ENCODE results near the gene DHX38. TPM values are rescaled to one million over a fixed set of nuclear protein-coding genes. Genes with fewer than 3 reads are reported as not detected.

The DHX38 gene
- total RNA-seq, 3 donors from 2014 or later = 56.0 to 75.9 (median 62.7) TPM

DNA sequence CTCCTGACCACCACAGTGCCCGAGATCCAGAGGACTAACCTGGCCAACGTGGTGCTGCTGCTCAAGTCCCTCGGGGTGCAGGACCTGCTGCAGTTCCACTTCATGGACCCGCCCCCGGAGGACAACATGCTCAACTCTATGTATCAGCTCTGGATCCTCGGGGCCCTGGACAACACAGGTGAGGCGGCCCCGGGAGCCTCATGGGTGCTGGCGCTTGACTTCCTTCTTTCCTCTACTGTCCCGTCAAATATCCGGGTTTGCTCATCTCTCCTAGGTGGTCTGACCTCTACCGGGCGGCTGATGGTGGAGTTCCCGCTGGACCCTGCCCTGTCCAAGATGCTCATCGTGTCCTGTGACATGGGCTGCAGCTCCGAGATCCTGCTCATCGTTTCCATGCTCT, 13.7 kb downstream of the DHX38 start:
- H3K4me3 ChIP-seq = no peak overlapping the region
- H3K9me3 ChIP-seq = no peaks in the 10 kb centered on the region
- H3K4me1 ChIP-seq (ENCODE audit: low read depth) = no peaks in the 10 kb centered on the region
- peaks cover 50% of the 10 kb centered on the region for H3K36me3 ChIP-seq (ENCODE audit: low read depth)
- TF ChIP-seq, protein P1, sequence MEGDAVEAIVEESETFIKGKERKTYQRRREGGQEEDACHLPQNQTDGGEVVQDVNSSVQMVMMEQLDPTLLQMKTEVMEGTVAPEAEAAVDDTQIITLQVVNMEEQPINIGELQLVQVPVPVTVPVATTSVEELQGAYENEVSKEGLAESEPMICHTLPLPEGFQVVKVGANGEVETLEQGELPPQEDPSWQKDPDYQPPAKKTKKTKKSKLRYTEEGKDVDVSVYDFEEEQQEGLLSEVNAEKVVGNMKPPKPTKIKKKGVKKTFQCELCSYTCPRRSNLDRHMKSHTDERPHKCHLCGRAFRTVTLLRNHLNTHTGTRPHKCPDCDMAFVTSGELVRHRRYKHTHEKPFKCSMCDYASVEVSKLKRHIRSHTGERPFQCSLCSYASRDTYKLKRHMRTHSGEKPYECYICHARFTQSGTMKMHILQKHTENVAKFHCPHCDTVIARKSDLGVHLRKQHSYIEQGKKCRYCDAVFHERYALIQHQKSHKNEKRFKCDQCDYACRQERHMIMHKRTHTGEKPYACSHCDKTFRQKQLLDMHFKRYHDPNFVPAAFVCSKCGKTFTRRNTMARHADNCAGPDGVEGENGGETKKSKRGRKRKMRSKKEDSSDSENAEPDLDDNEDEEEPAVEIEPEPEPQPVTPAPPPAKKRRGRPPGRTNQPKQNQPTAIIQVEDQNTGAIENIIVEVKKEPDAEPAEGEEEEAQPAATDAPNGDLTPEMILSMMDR (IDR thresholded peaks at IDR 0.05) = no peak
- ATAC-seq (no peak), DNase-seq (no peak)
- intact Hi-C loops (cut with DNase I, micrococcal nuclease) = no loop called here

DNA sequence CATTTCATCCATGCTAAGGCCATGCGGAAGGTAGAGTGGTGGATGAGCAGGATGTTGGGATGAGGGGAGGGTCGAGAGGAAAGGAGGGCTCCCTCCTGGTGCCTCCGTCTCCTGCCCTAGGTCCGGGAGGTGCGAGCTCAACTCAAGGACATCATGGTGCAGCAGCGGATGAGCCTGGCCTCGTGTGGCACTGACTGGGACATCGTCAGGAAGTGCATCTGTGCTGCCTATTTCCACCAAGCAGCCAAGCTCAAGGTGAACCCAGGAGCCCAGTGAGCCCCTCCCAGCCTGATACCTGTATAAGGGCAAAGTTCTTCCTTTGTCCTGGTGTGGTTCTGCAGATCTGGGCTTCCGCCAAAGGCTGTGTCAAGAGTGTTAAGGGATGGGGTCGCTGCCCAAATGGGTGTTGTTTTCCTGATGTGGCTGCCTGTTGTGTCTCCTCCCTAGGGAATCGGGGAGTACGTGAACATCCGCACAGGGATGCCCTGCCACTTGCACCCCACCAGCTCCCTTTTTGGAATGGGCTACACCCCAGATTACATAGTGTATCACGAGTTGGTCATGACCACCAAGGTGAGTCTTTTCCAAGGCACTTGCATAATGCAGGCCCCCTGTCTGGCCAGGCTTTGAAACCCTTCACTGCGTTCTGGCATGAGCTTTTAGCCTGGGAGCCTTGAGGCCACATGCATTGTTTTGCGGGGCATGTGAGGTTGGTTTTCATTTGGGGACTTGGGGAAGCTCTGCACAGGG, 14.9 kb downstream of the DHX38 start:
- intact Hi-C loops (cut with DNase I, micrococcal nuclease) = no loop called here
- H3K36me3 ChIP-seq (ENCODE audit: low read depth) = peaks cover 50% of the 10 kb centered on the region
- no peak for DNase-seq
- H3K4me1 ChIP-seq (ENCODE audit: low read depth) = no peaks in the 10 kb centered on the region
- ATAC-seq = no peak
- no peaks in the 10 kb centered on the region for H3K9me3 ChIP-seq
- TF ChIP-seq, protein P1 (IDR thresholded peaks at IDR 0.05) = no peak
- no peak overlapping the region for H3K4me3 ChIP-seq

DNA sequence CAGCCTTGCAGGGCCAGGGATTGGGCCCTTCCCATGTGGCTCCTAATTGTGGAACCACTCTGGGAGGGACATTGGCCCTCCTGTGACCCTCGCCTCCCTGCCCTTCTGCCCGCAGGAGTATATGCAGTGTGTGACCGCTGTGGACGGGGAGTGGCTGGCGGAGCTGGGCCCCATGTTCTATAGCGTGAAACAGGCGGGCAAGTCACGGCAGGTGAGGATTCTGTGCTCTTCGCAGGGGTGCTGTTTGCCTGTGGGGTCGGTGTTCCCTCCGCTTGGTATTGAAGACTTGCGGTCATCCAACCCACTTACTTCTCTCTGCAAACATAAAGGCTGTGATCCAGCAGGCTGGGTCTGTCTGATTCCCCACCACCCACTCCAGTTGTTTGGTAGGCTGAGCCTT, 15.7 kb downstream of the DHX38 start:
- TF ChIP-seq, protein P1 (IDR thresholded peaks at IDR 0.05) = no peak
- H3K36me3 ChIP-seq (ENCODE audit: low read depth) = peaks cover 50% of the 10 kb centered on the region
- intact Hi-C loops (cut with DNase I, micrococcal nuclease) = no loop called here
- H3K4me1 ChIP-seq (ENCODE audit: low read depth) = no peaks in the 10 kb centered on the region
- no peaks in the 10 kb centered on the region for H3K9me3 ChIP-seq
- no peak for DNase-seq
- no peak for ATAC-seq
- no peak overlapping the region for H3K4me3 ChIP-seq

DNA sequence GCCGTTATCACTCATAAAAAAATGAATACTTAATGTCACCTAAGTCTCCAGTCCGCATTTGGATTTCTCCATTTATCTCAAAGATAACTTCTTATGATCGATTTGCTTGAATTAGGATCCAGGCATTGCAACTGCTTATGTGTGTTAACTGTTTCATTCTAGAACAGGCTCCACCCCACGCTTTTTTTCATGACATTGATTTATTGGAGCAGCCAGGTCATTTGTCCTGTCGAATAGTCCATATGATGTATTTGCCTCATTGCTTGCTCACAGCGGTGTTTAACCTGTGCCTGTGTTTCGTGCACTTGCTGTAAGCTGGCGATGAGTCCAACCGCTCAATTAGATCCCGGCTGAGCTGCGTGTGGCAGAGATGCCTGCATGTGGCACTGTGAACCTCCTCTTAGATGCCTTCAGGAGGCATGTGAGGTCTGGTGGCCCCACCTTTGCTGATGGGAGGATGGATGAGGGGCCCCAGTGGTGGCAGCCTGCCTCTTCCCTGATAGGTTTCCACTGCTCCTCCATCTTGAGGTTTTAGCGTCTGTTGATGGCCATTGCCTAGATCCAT, 16.4 kb downstream of the DHX38 start:
- intact Hi-C loops (cut with DNase I, micrococcal nuclease) = no loop called here

DNA sequence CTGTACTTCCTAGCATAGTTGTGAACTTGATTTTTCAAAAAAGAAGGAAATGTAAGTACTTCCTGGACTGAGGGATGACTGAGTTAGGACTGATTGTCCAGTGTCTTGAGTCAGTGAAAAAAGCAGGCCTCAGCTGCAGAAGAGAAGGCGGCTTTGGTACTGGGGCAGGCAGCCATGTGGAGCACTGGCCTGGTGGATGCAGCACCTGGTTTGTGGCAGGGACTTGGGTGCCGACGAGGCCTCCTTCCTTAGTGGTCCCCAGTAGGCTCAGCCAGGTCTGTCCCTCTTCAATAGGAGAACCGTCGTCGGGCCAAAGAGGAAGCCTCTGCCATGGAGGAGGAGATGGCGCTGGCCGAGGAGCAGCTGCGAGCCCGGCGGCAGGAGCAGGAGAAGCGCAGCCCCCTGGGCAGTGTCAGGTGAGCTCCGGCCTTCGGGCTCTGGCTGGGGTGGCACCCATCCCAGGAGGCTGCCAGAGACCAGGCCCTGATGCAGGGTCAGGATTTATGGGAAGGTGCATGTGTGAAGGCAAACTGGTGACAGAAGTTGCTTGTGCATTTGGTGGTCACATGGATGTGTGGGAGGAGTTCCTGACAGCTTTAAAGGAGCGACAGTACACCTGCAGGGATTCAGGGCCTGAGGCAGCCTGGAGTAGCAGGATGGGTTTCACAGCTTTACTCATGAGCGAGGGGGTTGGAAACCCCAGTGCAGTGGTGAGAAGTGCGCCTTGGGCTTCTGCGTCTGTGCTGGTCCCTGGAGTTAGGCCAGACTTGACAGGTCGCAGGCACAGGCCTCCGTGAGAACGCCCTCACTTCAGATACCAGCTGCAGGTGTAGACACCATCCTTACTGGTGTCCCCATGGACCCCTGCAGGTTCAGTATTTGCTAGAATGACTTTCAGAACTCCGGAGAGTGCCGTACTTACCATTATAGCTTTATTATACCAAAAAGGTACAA, 17.3 kb downstream of the DHX38 start:
- no peak overlapping the region for H3K4me3 ChIP-seq
- no peaks in the 10 kb centered on the region for H3K4me1 ChIP-seq (ENCODE audit: low read depth)
- ATAC-seq (no peak), DNase-seq (no peak)
- H3K9me3 ChIP-seq = no peaks in the 10 kb centered on the region
- peaks cover 35% of the 10 kb centered on the region for H3K36me3 ChIP-seq (ENCODE audit: low read depth)
- TF ChIP-seq, protein P1 (IDR thresholded peaks at IDR 0.05) = no peak
- intact Hi-C loops (cut with DNase I, micrococcal nuclease) = no loop called here

More for the DNA sequence above, 16.4 kb downstream of the DHX38 start:
- ATAC-seq (no peak), DNase-seq (no peak)
- Histone ChIP-seq H3K4me1 (ENCODE audit: low read depth) (no peaks in the 10 kb centered on the region), H3K36me3 (ENCODE audit: low read depth) (peaks cover 43% of the 10 kb centered on the region), H3K9me3 (no peaks in the 10 kb centered on the region), H3K4me3 (no peak overlapping the region)
- TF ChIP-seq, protein P1 (IDR thresholded peaks at IDR 0.05) = no peak
